ENCODE results near the gene YIPF1. TPM values are rescaled to one million over a fixed set of nuclear protein-coding genes. Genes with fewer than 3 reads are reported as not detected.

The YIPF1 gene
- total RNA-seq, 1 donor from 2014 or later = 27.1 TPM

DNA sequence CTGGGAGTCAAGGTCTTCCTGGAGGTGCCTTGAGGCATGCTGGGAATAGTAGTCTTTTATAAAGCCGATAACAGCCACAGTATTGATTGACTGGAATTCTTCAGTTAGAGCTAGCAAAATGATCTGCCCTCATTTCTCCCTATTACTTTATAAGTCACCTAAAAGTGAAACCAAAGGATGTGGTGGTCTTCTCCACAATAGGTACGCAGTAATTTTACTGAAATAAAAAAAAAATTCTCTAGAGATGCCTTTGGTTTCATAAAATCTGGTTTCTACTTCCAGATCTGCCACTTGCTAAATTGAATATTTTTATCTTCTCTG, 51.0 kb downstream of the YIPF1 start:
- Mint-ChIP-seq H3K4me3 (ENCODE audit: unreplicated experiment) (peak overlapping the region; percentile 96), H3K27me3 (ENCODE audit: low read depth, unreplicated experiment) (no peaks in the 10 kb centered on the region), H3K36me3 (ENCODE audit: low read depth, unreplicated experiment) (peaks cover 2% of the 10 kb centered on the region), H3K9me3 (ENCODE audit: unreplicated experiment) (peaks cover 7% of the 10 kb centered on the region), H3K4me1 (ENCODE audit: low read depth, unreplicated experiment) (no peaks in the 10 kb centered on the region), H3K27ac (ENCODE audit: unreplicated experiment) (peak overlapping the region; percentile 94)
- peaks cover 3% of the 10 kb centered on the region for H3K9me3 ChIP-seq (ENCODE audit: insufficient read depth, low read depth, low read length)
- no peak overlapping the region for H3K27ac ChIP-seq (ENCODE audit: low read depth, low read length)
- no peaks in the 10 kb centered on the region for H3K36me3 ChIP-seq (ENCODE audit: insufficient read depth, low read length)
- H4K20me1 ChIP-seq (ENCODE audit: insufficient read depth, low read length) = peaks cover 5% of the 10 kb centered on the region
- peaks cover 23% of the 10 kb centered on the region for H3K4me1 ChIP-seq (ENCODE audit: insufficient read depth, low read length)
- peak overlapping the region; percentile 87 for H3K4me3 ChIP-seq (ENCODE audit: insufficient read depth, low read depth, low read length)
- peak overlapping the region; percentile 87 for H3K9ac ChIP-seq (ENCODE audit: low read length)
- peak overlapping the region; percentile 44 for H2AFZ ChIP-seq (ENCODE audit: low read depth, low read length)
- H3K27me3 ChIP-seq (ENCODE audit: insufficient read depth, low read length) = no peaks in the 10 kb centered on the region
- H3K79me2 ChIP-seq (ENCODE audit: insufficient read depth, low read length) = peaks cover 39% of the 10 kb centered on the region
- DNase-seq (ENCODE audit: low read depth) (no peak), FAIRE-seq (no peak)
- TF ChIP-seq, protein P1, sequence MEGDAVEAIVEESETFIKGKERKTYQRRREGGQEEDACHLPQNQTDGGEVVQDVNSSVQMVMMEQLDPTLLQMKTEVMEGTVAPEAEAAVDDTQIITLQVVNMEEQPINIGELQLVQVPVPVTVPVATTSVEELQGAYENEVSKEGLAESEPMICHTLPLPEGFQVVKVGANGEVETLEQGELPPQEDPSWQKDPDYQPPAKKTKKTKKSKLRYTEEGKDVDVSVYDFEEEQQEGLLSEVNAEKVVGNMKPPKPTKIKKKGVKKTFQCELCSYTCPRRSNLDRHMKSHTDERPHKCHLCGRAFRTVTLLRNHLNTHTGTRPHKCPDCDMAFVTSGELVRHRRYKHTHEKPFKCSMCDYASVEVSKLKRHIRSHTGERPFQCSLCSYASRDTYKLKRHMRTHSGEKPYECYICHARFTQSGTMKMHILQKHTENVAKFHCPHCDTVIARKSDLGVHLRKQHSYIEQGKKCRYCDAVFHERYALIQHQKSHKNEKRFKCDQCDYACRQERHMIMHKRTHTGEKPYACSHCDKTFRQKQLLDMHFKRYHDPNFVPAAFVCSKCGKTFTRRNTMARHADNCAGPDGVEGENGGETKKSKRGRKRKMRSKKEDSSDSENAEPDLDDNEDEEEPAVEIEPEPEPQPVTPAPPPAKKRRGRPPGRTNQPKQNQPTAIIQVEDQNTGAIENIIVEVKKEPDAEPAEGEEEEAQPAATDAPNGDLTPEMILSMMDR (IDR thresholded peaks at IDR 0.05; ENCODE audit: insufficient read depth, low read depth, low read length) = no peak
- TF ChIP-seq EZH2 (IDR thresholded peaks at IDR 0.05; ENCODE audit: insufficient read depth, low read length) = no peak
- H3K4me2 ChIP-seq (ENCODE audit: low read length) = peak overlapping the region; percentile 91

DNA sequence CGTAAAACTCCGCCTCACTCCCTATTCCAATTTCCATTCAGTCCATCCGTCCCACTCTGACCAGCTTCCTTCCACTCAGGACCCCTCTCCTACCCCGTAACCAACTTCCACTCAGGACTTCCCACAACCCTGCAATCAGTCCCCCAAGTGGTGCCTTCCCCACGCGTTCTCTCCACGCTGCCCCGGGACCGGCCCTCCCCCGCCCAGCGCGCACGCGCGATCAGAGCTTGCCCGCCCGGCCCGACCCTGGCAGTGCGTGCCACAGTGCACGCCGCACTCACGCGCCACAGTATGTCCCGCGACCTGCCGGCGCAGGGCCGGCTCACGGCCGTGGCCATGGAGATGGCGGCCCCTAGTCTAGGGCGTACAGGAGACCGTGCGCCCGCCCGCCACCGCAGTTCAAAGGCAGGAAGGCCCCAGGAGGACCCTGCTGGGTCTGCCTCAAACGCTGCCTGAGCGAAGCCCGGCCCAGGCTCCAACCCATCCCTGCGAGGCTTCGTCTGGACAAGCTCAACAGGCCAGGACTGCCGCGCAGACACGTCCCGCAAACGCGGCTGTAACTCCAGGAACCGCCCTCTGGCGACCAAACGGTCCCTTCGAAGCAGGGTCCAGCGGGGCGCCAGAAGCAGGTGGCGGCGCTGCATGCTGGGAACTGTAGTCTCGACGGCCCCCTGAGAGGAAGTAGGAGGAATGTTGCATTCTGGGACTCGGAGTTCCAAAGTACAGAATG, 51.5 kb downstream of the YIPF1 start, which contains the start of gene NDC1:
Gene NDC1 (minus strand): TSS at position 373 of the 730 bp plus-strand sequence. CDS start 35 bp downstream, at position 338.
- Mint-ChIP-seq H3K4me3 (ENCODE audit: unreplicated experiment) (peak within 1 kb of the TSS; percentile 96), H3K36me3 (ENCODE audit: low read depth, unreplicated experiment) (peaks cover 2% of the 10 kb centered on the region), H3K27ac (ENCODE audit: unreplicated experiment) (peak within 1 kb of the TSS; percentile 94), H3K9me3 (ENCODE audit: unreplicated experiment) (peaks cover 5% of the 10 kb centered on the region), H3K4me1 (ENCODE audit: low read depth, unreplicated experiment) (no peaks in the 10 kb centered on the region), H3K27me3 (ENCODE audit: low read depth, unreplicated experiment) (no peaks in the 10 kb centered on the region)
- Histone ChIP-seq H3K4me2 (ENCODE audit: low read length) (peak within 1 kb of the TSS; percentile 91), H2AFZ (ENCODE audit: low read depth, low read length) (peak within 1 kb of the TSS; percentile 97), H3K27me3 (ENCODE audit: insufficient read depth, low read length) (no peaks in the 10 kb centered on the region), H3K79me2 (ENCODE audit: insufficient read depth, low read length) (peaks cover 44% of the 10 kb centered on the region), H3K36me3 (ENCODE audit: insufficient read depth, low read length) (no peaks in the 10 kb centered on the region), H3K4me3 (ENCODE audit: insufficient read depth, low read depth, low read length) (peak within 1 kb of the TSS; percentile 87), H3K9me3 (ENCODE audit: insufficient read depth, low read depth, low read length) (peaks cover 3% of the 10 kb centered on the region), H4K20me1 (ENCODE audit: insufficient read depth, low read length) (peaks cover 5% of the 10 kb centered on the region), H3K9ac (ENCODE audit: low read length) (peak within 1 kb of the TSS; percentile 87), H3K27ac (ENCODE audit: low read depth, low read length) (peak within 1 kb of the TSS; percentile 93), H3K4me1 (ENCODE audit: insufficient read depth, low read length) (peaks cover 23% of the 10 kb centered on the region)
- FAIRE-seq (peak; percentile 87), DNase-seq (ENCODE audit: low read depth) (peak; percentile 92)
- no peak for TF ChIP-seq EZH2 (IDR thresholded peaks at IDR 0.05; ENCODE audit: insufficient read depth, low read length)
- TF ChIP-seq, protein P1 (IDR thresholded peaks at IDR 0.05; ENCODE audit: insufficient read depth, low read depth, low read length) = no peak

DNA sequence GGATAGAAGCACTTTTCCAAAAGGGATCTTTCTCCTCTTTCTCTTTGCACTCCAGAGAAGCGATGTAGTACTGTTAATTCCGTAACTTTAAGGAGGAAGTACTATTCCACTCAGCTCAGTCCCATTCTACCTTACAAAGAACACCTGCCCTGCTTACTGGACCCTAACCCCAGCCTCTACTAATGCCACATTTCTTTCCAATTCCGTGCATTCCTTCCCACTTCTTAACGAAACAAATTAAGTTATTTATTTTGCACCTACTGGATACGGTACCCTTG, 52.0 kb downstream of the YIPF1 start:
- TF ChIP-seq, protein P1 (IDR thresholded peaks at IDR 0.05; ENCODE audit: insufficient read depth, low read depth, low read length) = no peak
- no peak for TF ChIP-seq EZH2 (IDR thresholded peaks at IDR 0.05; ENCODE audit: insufficient read depth, low read length)
- peaks cover 2% of the 10 kb centered on the region for H3K36me3 Mint-ChIP-seq (ENCODE audit: low read depth, unreplicated experiment)
- H3K9me3 Mint-ChIP-seq (ENCODE audit: unreplicated experiment) = peaks cover 5% of the 10 kb centered on the region
- Histone ChIP-seq H3K27me3 (ENCODE audit: insufficient read depth, low read length) (no peaks in the 10 kb centered on the region), H3K4me1 (ENCODE audit: insufficient read depth, low read length) (peaks cover 23% of the 10 kb centered on the region), H3K36me3 (ENCODE audit: insufficient read depth, low read length) (no peaks in the 10 kb centered on the region), H3K27ac (ENCODE audit: low read depth, low read length) (peak overlapping the region; percentile 93), H3K4me2 (ENCODE audit: low read length) (peak overlapping the region; percentile 91), H3K4me3 (ENCODE audit: insufficient read depth, low read depth, low read length) (peak overlapping the region; percentile 87), H4K20me1 (ENCODE audit: insufficient read depth, low read length) (peaks cover 5% of the 10 kb centered on the region), H3K9me3 (ENCODE audit: insufficient read depth, low read depth, low read length) (peaks cover 3% of the 10 kb centered on the region), H3K79me2 (ENCODE audit: insufficient read depth, low read length) (peaks cover 49% of the 10 kb centered on the region), H3K9ac (ENCODE audit: low read length) (peak overlapping the region; percentile 87), H2AFZ (ENCODE audit: low read depth, low read length) (peak overlapping the region; percentile 97)
- FAIRE-seq (no peak), DNase-seq (ENCODE audit: low read depth) (no peak)
- peak overlapping the region; percentile 96 for H3K4me3 Mint-ChIP-seq (ENCODE audit: unreplicated experiment)
- no peaks in the 10 kb centered on the region for H3K27me3 Mint-ChIP-seq (ENCODE audit: low read depth, unreplicated experiment)
- no peaks in the 10 kb centered on the region for H3K4me1 Mint-ChIP-seq (ENCODE audit: low read depth, unreplicated experiment)
- peak overlapping the region; percentile 70 for H3K27ac Mint-ChIP-seq (ENCODE audit: unreplicated experiment)
